HEK293T (cell line): Measurements from ENCODE around the gene UVRAG.

Experiments used
- ARNT ChIP-seq: fragments of 450-650 bp; IDR thresholded peaks from 2 replicates; pipeline ENCODE4 v1.6.1; 2017; ENCODE audit warnings: mild to moderate bottlenecking
- BHLHE40 ChIP-seq: fragments of 450-650 bp; IDR thresholded peaks from 2 replicates; pipeline ENCODE4 v1.6.1; 2016; ENCODE audit warnings: mild to moderate bottlenecking, moderate library complexity, borderline replicate concordance
- ELF4 ChIP-seq: fragments of 450-650 bp; IDR thresholded peaks from 2 replicates; pipeline ENCODE4 v1.6.1; 2017; ENCODE audit warnings: antibody characterized with exemption
- FOXM1 ChIP-seq: fragments of 450-650 bp; IDR thresholded peaks from 2 replicates; pipeline ENCODE4 v1.6.1; 2017; ENCODE audit warnings: mild to moderate bottlenecking, borderline replicate concordance
- HDGF ChIP-seq: fragments of 450-650 bp; IDR thresholded peaks from 2 replicates; pipeline ENCODE4 v1.6.1; 2017; ENCODE audit warnings: antibody characterized with exemption, borderline replicate concordance
- L3MBTL2 ChIP-seq: fragments of 450-650 bp; conservative IDR thresholded peaks from 2 replicates; pipeline ENCODE4 v1.6.1; 2016; ENCODE audit warnings: mild to moderate bottlenecking
- LEF1 ChIP-seq: fragments of 450-650 bp; IDR thresholded peaks from 2 replicates; pipeline ENCODE4 v1.6.1; 2017; ENCODE audit warnings: mild to moderate bottlenecking, borderline replicate concordance
- SP1 ChIP-seq: fragments of 450-650 bp; IDR thresholded peaks from 2 replicates; pipeline ENCODE4 v1.6.1; 2017
- TF ChIP-seq, protein P1 (sequence below): fragments of 450-650 bp; IDR thresholded peaks from 2 replicates; pipeline ENCODE4 v1.6.1; 2016

DNA sequence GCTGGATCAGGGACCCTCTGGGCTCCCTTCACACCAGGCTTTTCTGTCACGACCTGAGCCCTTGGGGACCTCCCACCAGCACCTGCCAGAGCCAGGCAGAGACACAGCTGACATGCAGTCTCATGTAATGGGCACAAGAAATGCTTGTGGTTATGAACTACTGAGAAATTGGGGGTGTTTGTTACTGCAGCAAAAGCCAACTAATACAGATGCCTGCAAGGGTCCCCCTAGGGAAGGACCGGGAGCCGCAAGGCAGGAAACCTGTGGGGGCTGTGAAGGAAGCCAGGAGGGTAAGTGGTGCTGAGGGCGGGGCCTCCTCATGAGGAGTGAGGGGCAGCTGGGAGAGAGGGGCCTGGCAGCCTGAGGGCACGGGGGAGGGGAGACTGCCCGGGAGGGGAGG lies 374.7 kb downstream of the UVRAG start:
- TF ChIP-seq BHLHE40 (no peak), SP1 (no peak), ARNT (no peak), ELF4 (no peak), L3MBTL2 (no peak), HDGF (no peak), FOXM1 (no peak), LEF1 (no peak)
- TF ChIP-seq, protein P1, sequence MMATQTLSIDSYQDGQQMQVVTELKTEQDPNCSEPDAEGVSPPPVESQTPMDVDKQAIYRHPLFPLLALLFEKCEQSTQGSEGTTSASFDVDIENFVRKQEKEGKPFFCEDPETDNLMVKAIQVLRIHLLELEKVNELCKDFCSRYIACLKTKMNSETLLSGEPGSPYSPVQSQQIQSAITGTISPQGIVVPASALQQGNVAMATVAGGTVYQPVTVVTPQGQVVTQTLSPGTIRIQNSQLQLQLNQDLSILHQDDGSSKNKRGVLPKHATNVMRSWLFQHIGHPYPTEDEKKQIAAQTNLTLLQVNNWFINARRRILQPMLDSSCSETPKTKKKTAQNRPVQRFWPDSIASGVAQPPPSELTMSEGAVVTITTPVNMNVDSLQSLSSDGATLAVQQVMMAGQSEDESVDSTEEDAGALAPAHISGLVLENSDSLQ: no peak
